Fibroblast of skin of back (primary cell): Measurements from ENCODE around the gene CEBPB. TPM values are rescaled to one million over a fixed set of nuclear protein-coding genes. Genes with fewer than 3 reads are reported as not detected.
A peak's percentile ranks its signal among the peaks of the same experiment; 100 is the strongest.
"Not testable (repeated sequence)": the region's sequence is repeated elsewhere in the genome, so short reads cannot be mapped to it uniquely, and the experiment has no call there.

Experiments used
- DNase-seq: peaks from one replicate; pipeline ENCODE4 v3.0.0-alpha.2; 2013
- polyA plus RNA-seq, 2 experiments: library from polyadenylated mRNA; unstranded; fragments of 120-200 nt; gene quantifications; one replicate each; pipeline ENCODE4 v1.2.1, GENCODE V29; 2013; ENCODE audit not compliant: insufficient read length in 2 of 2

The CEBPB gene
- polyA plus RNA-seq (2013, experiment 1 of 2; ENCODE audit: insufficient read length), result 32.7 TPM
- polyA plus RNA-seq (2013, experiment 2 of 2; ENCODE audit: insufficient read length), result 17.6 TPM

GRCh38 chr20:50190251-50191064, at the start of gene CEBPB:
TSS of gene CEBPB (plus strand) at chr20:50190830. CDS start at chr20:50191034, 204 bp downstream.
- DNase-seq, result peak; percentile 87

DNA sequence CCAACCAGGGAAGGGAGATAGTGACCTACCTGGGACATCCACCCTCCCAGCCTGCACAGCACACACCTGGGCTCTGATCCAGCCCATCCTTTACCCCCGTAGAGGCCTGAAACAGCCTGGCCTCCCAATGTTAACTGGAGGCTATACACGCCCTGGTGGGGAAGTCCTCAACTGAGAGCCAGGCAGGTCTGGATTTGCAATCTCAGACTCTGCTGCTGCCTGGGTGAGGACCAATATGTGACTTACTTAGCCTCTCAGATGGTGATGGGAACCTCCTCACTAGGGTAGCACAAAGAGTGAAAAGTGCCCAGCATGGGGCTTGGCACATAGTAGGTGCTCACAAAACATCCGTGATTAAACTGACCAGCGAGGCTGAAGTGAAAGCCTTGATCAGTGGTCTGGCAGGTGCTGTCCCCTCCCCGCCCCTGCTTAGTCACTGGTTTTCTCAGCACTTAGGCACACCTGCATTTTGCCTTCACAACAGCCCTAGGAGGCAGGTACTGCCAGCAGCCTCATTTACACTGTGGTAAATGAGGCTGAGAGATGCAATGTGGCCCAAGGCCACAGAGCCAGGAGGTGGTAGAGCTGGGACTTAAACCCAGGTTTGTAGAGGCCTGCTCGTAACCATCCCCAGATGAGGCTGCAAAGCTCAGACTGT, 49.5 kb upstream of the CEBPB start:
- no peak for DNase-seq

GRCh38 chr20:50141811-50142561, 48.6 kb upstream of the CEBPB start:
- DNase-seq, result no peak

DNA sequence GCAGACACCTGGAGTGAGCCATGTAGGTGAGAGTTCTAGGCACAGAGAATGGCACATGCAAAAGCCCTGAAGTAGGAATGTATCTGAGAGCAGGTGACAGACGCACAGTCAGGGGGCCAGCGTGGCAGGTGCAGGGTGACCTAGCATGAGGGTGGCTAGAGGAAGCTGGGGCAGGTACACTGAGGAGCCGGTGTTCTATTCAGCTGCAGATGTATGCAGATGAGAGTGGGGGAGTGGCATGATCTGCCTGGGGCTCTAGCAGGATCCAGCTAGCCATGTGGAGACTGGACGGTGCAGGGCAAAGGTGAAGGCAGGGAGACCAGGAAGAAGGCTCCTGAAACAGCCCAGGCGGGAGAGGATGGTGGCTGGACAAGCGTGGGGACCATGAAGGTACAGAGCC, 47.8 kb upstream of the CEBPB start:
- no peak for DNase-seq

DNA sequence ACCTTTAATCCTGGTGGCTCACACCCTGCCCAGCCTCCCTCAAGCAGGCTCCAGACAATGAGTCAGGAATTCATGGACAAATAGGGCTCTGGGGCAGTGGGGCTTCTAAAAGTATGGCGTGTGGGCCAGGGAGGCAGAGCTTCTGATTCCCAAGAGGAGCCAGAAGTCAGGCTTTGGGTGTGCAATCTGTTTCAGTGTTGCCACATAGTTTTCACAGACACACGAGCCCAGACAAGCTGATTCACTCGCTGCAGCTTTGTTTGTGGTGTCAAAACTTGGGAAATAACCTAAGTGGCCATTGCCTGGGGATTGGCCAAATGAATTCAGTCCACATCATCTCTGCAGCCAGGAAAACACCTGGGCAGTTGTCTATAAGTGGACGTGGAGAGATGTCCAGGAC, 46.3 kb upstream of the CEBPB start:
- peak; percentile 98 for DNase-seq

DNA sequence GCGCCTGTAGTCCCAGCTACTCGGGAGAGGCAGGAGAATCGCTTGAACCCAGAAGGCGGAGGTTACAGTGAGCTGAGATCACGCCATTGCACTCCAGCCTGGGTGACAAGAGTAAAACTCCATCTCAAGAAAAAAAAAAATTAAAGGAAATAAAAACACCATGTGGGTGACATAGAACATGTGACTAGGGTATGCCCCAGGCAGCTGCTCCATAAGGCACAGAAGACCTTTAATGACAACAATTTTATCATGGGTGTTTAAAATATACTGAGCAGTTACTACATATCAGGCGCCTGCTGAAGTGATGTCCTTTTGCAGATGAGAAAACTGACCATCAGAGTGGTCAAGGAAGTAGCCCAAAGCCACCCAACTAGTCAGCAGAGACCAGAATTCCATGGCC, 45.1 kb upstream of the CEBPB start:
- no peak for DNase-seq

- peak; percentile 47 for DNase-seq
Observed at GRCh38 chr20:50146214-50146613, 44.4 kb upstream of the CEBPB start.

- peak; percentile 52 for DNase-seq
Observed at GRCh38 chr20:50146732-50147662, 43.6 kb upstream of the CEBPB start.

DNA sequence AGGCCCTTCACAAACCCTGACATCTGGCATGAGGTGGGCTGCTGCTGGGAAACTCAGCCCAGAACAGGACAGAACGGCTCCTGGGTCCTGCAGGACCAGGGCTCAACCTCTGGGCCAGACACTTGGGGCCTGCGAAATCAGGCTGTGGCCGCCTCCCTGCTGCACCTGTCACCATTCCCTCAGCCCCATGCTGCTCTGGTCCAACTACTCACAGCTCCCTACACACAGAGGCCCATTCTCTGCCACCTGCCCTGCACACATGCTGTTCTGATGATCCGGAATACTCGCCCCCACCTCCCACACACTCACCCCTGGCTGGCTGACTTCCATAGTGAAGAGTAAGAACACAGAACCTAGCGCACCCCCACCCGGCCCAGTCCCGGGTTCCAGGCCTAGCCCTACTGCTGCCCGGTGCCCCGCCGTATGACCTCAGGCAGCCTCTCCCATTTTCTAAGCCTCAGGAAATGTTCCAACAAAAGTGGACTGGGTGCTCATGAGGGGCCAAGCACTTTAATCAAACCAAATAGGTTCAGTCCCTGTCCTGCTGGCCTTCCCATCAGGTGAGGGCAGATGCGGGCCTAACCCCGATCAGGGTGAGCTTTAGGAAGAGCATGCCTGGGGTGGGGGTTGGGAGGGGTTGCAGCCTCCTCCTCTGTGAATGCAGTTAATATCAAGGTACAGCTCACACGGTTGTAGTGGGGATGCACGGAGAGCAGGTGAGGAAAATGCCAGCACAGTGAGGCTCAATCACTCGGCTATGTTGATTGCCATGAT, 41.0 kb upstream of the CEBPB start:
- no peak for DNase-seq

- no peak for DNase-seq
Observed at GRCh38 chr20:50151034-50151743, 39.4 kb upstream of the CEBPB start.

DNA sequence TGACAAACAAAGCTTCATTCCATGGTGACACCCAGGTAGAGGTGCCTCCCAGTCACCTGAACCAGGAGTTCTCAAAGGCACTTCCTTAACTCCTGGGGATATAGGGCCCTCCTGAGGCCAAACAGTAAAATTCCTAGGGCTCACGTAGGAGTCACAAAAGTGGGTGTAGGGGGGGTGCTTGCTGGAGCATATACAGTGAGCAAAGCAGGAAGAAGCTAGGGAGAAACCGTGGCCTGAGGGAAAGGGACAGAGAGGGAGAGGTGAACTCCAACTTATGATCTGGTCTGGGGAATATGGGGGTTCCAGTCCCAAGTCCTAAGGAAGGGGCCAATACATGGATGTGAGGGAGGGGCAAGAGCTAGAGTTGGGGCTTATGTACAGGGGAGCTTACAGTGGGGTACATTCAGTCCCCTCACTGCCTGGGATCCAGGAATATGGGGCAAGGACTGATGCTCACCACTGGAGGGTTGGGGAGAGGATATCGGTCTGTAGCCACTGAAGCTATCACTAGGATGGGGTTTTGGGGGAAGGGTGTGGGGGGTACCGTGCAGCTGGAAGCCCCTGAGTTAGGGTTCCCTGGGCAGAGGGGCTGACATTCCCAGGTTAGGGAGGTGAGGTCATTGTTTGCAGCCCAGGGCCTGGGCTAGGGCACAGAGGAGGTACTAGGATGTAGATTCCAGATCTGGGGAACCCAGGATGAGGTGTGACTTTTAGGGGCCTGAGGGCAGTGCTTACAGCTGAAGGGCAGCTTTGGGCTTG, 38.1 kb upstream of the CEBPB start:
- no peak for DNase-seq

- DNase-seq, result no peak
Observed at GRCh38 chr20:50153153-50153499, 37.5 kb upstream of the CEBPB start.

- DNase-seq, result peak; percentile 93
Observed at GRCh38 chr20:50153500-50154377, 36.9 kb upstream of the CEBPB start, which contains the start of gene PEDS1. TSS of gene PEDS1 (minus strand) at chr20:50153723. CDS start at chr20:50153637, 86 bp downstream.

GRCh38 chr20:50161494-50161893, 29.1 kb upstream of the CEBPB start:
- DNase-seq, result not testable (repeated sequence)

DNA sequence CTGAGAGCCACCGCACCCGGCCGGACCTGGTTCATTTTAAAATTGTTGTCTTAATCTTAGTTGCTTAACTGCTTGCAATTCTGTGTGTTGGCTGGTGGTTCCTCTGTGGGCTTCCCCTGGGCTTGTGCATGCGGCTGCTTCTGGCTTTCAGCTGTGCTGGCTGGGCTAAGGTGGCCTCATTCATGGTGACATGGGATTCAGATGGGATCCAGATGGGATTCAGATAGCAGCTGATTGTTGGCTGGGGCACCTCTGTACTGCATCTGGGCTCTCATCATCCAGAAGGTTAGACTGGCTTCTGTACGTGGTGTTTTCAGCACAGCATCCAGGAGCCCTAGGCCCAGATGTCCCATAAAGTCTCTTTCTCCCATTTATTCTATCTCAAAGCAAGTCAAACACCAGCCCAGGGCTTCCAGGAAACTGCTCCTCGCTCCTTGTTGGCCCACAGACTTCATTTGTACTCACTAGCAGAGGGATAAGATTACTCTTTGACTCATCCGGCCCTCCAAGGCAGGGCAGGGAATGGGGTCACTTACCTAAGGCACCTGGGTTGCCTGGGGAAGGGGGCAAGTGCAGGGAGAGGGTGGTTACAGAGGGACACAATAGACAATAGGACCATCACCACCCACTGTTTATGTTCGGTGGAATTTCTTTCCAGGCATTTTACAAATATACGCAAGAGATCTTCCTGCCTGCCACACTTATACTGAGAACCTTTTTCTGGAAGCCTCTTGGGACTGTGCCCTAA, 26.9 kb upstream of the CEBPB start:
- DNase-seq, result peak; percentile 17

DNA sequence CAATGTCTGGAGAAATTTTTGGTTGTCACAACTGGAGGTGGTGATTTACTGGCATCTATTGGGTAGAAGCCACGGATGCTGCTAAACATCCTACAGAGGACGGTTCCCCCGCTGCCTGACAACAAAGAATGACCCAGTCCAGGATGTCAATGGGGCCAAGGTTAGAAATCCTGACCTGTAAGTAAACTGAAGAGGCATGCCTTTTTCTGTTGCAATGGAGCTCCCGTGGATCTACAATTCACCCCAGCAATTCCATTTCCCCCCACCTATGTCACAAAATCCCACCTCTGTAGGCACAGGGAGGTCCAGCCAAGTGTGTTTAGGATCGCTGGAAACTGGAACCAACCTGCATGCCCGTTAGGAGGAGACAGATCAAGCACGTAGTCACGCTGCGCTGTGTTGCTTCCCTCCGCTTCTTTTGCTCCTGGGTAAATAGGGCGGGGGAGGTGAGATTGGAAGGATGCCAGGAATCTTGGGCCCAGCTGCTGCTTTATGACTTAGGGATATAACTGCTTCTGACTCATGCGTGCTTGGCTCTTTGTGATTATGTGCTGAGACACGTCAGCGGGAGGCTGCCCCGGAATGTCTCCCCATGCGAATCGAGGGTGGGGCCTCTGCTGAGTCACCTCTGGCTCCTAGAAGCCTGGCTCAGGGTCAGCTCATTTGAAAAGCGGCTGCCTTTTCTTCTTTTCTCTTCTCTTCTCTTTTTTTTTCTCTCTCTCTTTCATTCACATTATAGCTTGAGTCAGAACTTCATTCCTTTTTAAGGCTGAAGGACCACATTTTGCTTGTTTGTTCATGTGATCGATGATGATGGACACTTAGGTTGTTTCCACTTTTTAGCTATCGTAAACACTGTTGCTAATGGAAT, 24.7 kb upstream of the CEBPB start:
- DNase-seq, result peak; percentile 100

DNA sequence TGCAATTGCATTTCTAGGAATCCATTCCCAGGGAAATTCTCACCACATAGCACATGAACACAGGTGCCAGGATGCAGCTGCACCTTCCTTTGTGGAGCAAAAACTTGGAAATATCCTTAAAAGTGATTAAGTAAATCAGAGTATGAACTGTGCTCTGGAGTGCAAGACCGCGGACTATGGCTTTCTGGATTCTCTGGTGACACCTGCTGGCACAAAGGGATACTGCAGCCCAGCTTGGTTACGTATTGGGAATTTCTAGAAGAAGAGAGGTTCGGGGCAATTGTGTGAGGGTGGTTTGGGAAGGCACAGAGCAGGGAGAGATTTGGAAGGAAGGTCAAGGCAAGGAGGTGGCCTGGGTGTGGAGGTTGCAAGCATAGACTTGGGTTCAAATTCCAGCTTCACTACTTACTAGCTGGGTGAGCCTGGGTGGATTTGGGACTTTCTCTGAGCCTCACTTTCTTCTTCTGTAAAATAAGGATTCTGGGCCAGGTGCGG, 21.3 kb upstream of the CEBPB start:
- peak; percentile 70 for DNase-seq
